Stomach (tissue), 4 donors: ENCODE data around the gene NOC2L.

ENCODE experiments used
- EP300 ChIP-seq: sonication (generic); formaldehyde crosslinking; IDR thresholded peaks from one replicate; pipeline ENCODE4 v1.6.1; 2017; ENCODE audit warnings: antibody characterized with exemption
- POLR2A ChIP-seq, 4 donors: fragments of 450-650 bp; IDR thresholded peaks; one replicate each; pipeline ENCODE4 v1.6.1; 2016; ENCODE audit warnings: antibody characterized with exemption in 4 of 4, control low read depth in 2 of 4, mild to moderate bottlenecking in 1 of 4, moderate library complexity in 1 of 4
- TF ChIP-seq, protein P1 (sequence below), 7 experiments: fragments of 450-650 bp in 4 of 7; fragments of 200-600 bp in 3 of 7; sonication (generic) in 3 of 7; IDR thresholded peaks; one replicate each; pipeline ENCODE4 v1.5.1; 2016 to 2019; ENCODE audit warnings: antibody characterized with exemption in 7 of 7, control low read depth in 2 of 7, mild to moderate bottlenecking in 1 of 7

DNA sequence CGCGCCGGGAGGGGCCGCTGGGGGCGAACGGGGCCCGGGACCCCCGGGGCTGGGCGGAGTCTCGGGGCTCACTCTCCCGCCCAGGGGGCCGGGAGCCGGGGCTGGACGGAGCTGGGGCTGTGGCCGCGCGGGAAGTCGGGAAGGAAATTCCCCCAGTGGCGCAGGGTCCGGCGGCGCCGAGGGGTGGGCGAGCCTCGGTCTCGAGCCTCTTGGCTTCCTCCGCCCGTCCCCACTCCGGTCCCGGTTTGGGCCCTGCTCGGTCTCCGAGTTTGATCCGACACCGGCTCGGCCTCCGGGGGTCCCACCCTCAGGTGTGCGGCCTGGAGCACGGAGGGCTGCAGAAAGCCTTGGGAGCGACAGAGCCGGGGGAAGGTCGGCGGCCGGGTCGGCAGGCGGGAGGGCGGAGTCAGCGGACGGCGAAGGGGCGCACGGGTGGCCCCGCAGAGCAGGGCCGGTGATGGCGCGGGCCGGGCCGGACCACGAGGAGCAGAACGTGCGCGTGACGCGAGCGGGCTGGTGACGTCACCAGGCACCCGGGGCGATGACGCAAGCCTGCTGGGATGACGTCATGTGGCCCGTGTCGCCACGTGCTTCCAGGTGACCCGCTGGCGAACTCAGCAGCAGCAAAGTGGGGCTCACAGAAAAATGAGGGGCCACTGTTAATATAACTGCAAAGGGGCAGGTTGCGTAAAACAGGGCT lies 41.5 kb upstream of the NOC2L start:
- TF ChIP-seq, protein P1, sequence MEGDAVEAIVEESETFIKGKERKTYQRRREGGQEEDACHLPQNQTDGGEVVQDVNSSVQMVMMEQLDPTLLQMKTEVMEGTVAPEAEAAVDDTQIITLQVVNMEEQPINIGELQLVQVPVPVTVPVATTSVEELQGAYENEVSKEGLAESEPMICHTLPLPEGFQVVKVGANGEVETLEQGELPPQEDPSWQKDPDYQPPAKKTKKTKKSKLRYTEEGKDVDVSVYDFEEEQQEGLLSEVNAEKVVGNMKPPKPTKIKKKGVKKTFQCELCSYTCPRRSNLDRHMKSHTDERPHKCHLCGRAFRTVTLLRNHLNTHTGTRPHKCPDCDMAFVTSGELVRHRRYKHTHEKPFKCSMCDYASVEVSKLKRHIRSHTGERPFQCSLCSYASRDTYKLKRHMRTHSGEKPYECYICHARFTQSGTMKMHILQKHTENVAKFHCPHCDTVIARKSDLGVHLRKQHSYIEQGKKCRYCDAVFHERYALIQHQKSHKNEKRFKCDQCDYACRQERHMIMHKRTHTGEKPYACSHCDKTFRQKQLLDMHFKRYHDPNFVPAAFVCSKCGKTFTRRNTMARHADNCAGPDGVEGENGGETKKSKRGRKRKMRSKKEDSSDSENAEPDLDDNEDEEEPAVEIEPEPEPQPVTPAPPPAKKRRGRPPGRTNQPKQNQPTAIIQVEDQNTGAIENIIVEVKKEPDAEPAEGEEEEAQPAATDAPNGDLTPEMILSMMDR (IDR thresholded peaks at IDR 0.05), result peak in 1 of 7 experiments; percentile 5
- no peak for TF ChIP-seq POLR2A (IDR thresholded peaks at IDR 0.05)
- TF ChIP-seq EP300, result peak; percentile 79
